ENCODE data around the gene EXOC6.

DNA sequence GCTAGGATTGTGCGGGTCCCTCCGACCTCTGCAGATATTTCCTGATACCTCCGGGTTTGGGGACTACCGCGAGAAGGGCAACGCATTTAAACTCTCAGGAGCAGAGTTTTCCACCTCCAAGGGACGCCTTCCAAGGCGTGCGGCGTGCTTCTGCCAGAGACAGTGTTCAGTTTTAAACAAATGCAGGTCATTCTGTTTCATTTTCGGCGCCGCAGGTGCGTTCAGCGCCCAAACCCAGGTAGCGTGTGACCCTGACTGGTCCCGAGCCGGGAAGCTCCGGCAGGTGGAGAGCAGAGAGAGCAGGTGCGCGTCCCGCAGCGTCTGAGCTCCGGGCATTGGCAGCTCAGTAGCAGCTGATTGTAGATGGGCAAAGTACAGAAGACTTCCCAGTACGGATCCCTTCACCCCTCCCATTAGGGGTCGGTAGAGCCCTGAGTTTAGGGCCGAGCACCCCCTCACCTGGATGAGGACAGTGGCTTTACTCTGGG lies 223.9 kb downstream of the EXOC6 start:
- TF ChIP-seq, protein P1, sequence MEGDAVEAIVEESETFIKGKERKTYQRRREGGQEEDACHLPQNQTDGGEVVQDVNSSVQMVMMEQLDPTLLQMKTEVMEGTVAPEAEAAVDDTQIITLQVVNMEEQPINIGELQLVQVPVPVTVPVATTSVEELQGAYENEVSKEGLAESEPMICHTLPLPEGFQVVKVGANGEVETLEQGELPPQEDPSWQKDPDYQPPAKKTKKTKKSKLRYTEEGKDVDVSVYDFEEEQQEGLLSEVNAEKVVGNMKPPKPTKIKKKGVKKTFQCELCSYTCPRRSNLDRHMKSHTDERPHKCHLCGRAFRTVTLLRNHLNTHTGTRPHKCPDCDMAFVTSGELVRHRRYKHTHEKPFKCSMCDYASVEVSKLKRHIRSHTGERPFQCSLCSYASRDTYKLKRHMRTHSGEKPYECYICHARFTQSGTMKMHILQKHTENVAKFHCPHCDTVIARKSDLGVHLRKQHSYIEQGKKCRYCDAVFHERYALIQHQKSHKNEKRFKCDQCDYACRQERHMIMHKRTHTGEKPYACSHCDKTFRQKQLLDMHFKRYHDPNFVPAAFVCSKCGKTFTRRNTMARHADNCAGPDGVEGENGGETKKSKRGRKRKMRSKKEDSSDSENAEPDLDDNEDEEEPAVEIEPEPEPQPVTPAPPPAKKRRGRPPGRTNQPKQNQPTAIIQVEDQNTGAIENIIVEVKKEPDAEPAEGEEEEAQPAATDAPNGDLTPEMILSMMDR (IDR thresholded peaks at IDR 0.05), result no peak
- no peak for TF ChIP-seq POLR2A (IDR thresholded peaks at IDR 0.05)
